Measurements from ENCODE around the gene SMG6. TPM values are rescaled to one million over a fixed set of nuclear protein-coding genes. Genes with fewer than 3 reads are reported as not detected.

The SMG6 gene
- total and polyA plus RNA-seq, 2 of the 13 experiments (the other 11 are each of a cell fraction or from before 2014, with no cell fraction given) = 4.6 to 14.6 TPM

GRCh38 chr17:2048805-2049204, 254.8 kb downstream of the SMG6 start:
- DNase-seq (ENCODE audit: low spot score) = no peak
- H3K27me3 ChIP-seq (ENCODE audit: control insufficient read depth in 1 of 2, insufficient read depth in 2 of 2, low read length in 2 of 2) = peaks cover 4 to 22% of the 10 kb centered on the region in 2 experiments; a peak in 4 of 5 replicates
- peak overlapping the region; percentile 91 for H3K4me2 ChIP-seq (ENCODE audit: low read depth, low read length)
- H3K27ac ChIP-seq (ENCODE audit: extremely low read length, insufficient read depth, low read length) = no peak overlapping the region
- TF ChIP-seq RERE (CRISPR knock-in tag; IDR thresholded peaks at IDR 0.05; ENCODE audit: low read depth) (no peak), CBX5 (CRISPR knock-in tag; IDR thresholded peaks at IDR 0.05; ENCODE audit: borderline replicate concordance) (no peak), ZNF792 (CRISPR knock-in tag; IDR thresholded peaks at IDR 0.05) (no peak), KDM5B (CRISPR knock-in tag; IDR thresholded peaks at IDR 0.05; ENCODE audit: borderline replicate concordance) (no peak)
- peaks cover 30% of the 10 kb centered on the region for H3K4me1 ChIP-seq (ENCODE audit: insufficient read depth, low read length)
- intact Hi-C loops (cut with micrococcal nuclease; ENCODE audit: unreplicated experiment) (no loop called here), in situ Hi-C loops (cut with HindIII; ENCODE audit: extremely low pct_ligation_motif_present, low pct_unique_long_range_greater_than_20kb) (loop anchor here (25.0 kb wide), 1 partner anchor 337 kb away; the partner anchor contains the start of genes TLCD2 and WDR81)
- ChIA-PET POLR2A (no interaction called here), CTCF (ENCODE audit: low intra/inter-chr PET ratio, low total read pairs) (no interaction called here)
- no peak overlapping the region; the same call in 1 of the 2 replicates for H3K9ac ChIP-seq (ENCODE audit: insufficient read depth, low read depth, low read length)
- BruUV-seq (replicated peaks) = no TSS peak
- 2% methylated on average over 9 of the region's 9 CpGs for WGBS (ENCODE audit: low lambda C conversion rate)
- no peaks in the 10 kb centered on the region for H3K36me3 ChIP-seq (replicated peaks in 1 of 2; ENCODE audit: control insufficient read depth in 1 of 2, insufficient read depth in 2 of 2, low read length in 2 of 2)
- H4K20me1 ChIP-seq (ENCODE audit: insufficient read depth, low read length) = peaks cover 12% of the 10 kb centered on the region; the same call in 1 of the 2 replicates
- H3K9me3 ChIP-seq (ENCODE audit: low read length) = no peaks in the 10 kb centered on the region
- H3K79me2 ChIP-seq (ENCODE audit: insufficient read depth, low read length) = no peaks in the 10 kb centered on the region
- no peak for ATAC-seq
- peak overlapping the region in 2 of 3 experiments; percentile 70 to 82; a peak in 2 of 6 replicates for H3K4me3 ChIP-seq (replicated peaks in 1 of 3; ENCODE audit: insufficient read depth in 1 of 3, low read depth in 2 of 3, low read length in 3 of 3)
- H2AFZ ChIP-seq (ENCODE audit: low read length) = no peak overlapping the region
- no peak for FAIRE-seq

Measured in HepG2 (cell line).